ENCODE data around the gene PKNOX2.

PKNOX2 gene

DNA sequence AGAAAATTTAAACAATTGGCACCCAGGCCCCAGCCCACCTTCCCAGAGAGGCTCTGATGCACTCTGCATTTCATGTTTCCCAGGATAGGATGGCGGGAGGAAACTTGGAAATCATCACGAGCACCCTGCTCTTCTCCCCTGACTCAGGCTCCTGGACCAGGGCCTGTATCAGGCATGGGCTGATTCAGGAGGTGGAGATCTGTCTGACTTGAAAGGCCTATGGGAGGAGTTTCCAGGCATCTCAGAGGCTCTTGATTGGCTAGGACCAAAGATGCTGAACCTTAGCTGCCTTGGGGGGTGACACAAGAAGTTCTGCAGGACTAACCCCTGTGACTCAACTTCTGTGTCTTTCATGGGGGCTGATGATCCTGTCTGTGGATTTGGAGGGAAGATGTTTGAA lies 106.2 kb downstream of the PKNOX2 start:
- Histone ChIP-seq H3K9ac (ENCODE audit: low read depth, low read length) (no peak overlapping the region), H3K36me3 (ENCODE audit: insufficient read depth, low read length) (no peaks in the 10 kb centered on the region), H3K4me1 (ENCODE audit: insufficient read depth, low read length) (peaks cover 14% of the 10 kb centered on the region)

GRCh38 chr11:125271483-125272091 lies 107.0 kb downstream of the PKNOX2 start:
- no peaks in the 10 kb centered on the region for H3K9me3 ChIP-seq (ENCODE audit: control insufficient read depth, insufficient read depth, low read length)
- H3K36me3 ChIP-seq (ENCODE audit: insufficient read depth, low read length): no peaks in the 10 kb centered on the region
- no peak overlapping the region for H3K9ac ChIP-seq (ENCODE audit: low read depth, low read length)
- peaks cover 14% of the 10 kb centered on the region for H3K4me1 ChIP-seq (ENCODE audit: insufficient read depth, low read length)

More for the DNA sequence above, 106.2 kb downstream of the PKNOX2 start:
- no peaks in the 10 kb centered on the region for H3K9me3 ChIP-seq (ENCODE audit: control insufficient read depth, insufficient read depth, low read length)

GRCh38 chr11:125272092-125272491 lies 107.5 kb downstream of the PKNOX2 start:
- H3K9me3 ChIP-seq (ENCODE audit: control insufficient read depth, insufficient read depth, low read length): no peaks in the 10 kb centered on the region
- no peak overlapping the region for H3K9ac ChIP-seq (ENCODE audit: low read depth, low read length)
- peaks cover 14% of the 10 kb centered on the region for H3K4me1 ChIP-seq (ENCODE audit: insufficient read depth, low read length)
- no peaks in the 10 kb centered on the region for H3K36me3 ChIP-seq (ENCODE audit: insufficient read depth, low read length)

- H3K9ac ChIP-seq (ENCODE audit: low read depth, low read length): no peak overlapping the region
- H3K36me3 ChIP-seq (ENCODE audit: insufficient read depth, low read length): no peaks in the 10 kb centered on the region
- H3K4me1 ChIP-seq (ENCODE audit: insufficient read depth, low read length): peaks cover 14% of the 10 kb centered on the region
- H3K9me3 ChIP-seq (ENCODE audit: control insufficient read depth, insufficient read depth, low read length): no peaks in the 10 kb centered on the region
These were observed 108.3 kb downstream of the PKNOX2 start for GRCh38 chr11:125272821-125273220.

GRCh38 chr11:125273519-125274000 lies 109.0 kb downstream of the PKNOX2 start:
- H3K9ac ChIP-seq (ENCODE audit: low read depth, low read length): no peak overlapping the region
- H3K9me3 ChIP-seq (ENCODE audit: control insufficient read depth, insufficient read depth, low read length): no peaks in the 10 kb centered on the region
- H3K36me3 ChIP-seq (ENCODE audit: insufficient read depth, low read length): no peaks in the 10 kb centered on the region
- H3K4me1 ChIP-seq (ENCODE audit: insufficient read depth, low read length): peaks cover 14% of the 10 kb centered on the region

- H3K9ac ChIP-seq (ENCODE audit: low read depth, low read length): no peak overlapping the region
These were observed 109.8 kb downstream of the PKNOX2 start for GRCh38 chr11:125274309-125274708.

DNA sequence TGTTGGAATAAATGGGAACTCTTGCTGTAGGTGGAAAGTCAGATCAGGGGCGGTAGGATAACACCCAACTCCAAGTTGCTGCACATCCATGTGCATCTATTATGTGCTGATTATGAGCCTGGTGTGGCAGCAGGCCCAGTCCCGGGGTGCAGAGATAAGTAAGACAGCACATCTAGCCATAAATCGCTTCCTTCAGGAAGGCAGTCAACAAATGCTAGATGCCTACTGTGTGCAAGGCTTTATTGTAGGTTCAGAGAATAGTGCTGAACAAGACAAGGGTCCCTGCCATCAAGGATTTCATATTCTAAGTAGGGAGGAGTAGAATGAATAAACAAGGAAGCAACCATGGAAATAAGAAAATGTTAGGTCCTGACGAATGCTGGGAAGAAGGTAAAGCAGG lies 110.2 kb downstream of the PKNOX2 start:
- Histone ChIP-seq H3K9ac (ENCODE audit: low read depth, low read length) (no peak overlapping the region), H3K9me3 (ENCODE audit: control insufficient read depth, insufficient read depth, low read length) (no peaks in the 10 kb centered on the region), H3K36me3 (ENCODE audit: insufficient read depth, low read length) (no peaks in the 10 kb centered on the region), H3K4me1 (ENCODE audit: insufficient read depth, low read length) (peaks cover 14% of the 10 kb centered on the region)

More at GRCh38 chr11:125274309-125274708, 109.8 kb downstream of the PKNOX2 start:
- Histone ChIP-seq H3K36me3 (ENCODE audit: insufficient read depth, low read length) (no peaks in the 10 kb centered on the region), H3K4me1 (ENCODE audit: insufficient read depth, low read length) (peaks cover 14% of the 10 kb centered on the region), H3K9me3 (ENCODE audit: control insufficient read depth, insufficient read depth, low read length) (no peaks in the 10 kb centered on the region)

DNA sequence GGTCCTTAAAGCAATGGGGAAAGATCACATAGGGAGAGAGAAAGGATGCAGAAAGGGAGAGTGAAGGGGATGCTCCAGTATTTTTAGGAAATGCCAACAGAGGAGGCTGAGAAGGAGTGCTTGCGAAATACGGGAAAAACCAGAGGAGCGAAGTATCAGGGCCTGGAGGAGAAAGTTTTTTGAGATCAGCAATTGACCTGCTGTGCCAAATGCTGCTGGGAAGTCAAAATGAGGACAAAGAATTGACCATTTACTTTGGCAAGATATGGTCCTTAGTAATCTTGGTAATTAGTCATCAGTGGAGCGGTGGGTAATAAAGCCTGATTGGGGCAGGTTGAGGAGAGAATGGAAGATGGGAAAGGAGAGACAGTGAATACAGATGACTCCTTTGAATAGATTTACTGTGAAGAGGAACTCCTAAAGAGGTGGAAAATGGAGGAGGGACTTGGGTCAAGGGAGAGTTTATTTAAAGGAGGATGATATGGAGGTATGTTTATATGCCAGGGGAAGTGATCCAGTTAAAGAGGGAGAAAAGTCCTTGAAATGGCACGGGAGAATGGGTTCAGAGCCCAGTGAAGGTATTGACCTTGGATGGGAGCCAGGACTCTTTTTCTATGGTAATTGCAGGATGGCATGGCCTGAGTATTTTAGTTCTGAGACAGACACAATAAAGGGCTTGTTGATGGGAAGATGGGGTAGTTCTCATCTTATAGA lies 111.5 kb downstream of the PKNOX2 start:
- Histone ChIP-seq H3K9me3 (ENCODE audit: control insufficient read depth, insufficient read depth, low read length) (no peaks in the 10 kb centered on the region), H3K9ac (ENCODE audit: low read depth, low read length) (no peak overlapping the region), H3K4me1 (ENCODE audit: insufficient read depth, low read length) (peaks cover 14% of the 10 kb centered on the region), H3K36me3 (ENCODE audit: insufficient read depth, low read length) (no peaks in the 10 kb centered on the region)

- peaks cover 14% of the 10 kb centered on the region for H3K4me1 ChIP-seq (ENCODE audit: insufficient read depth, low read length)
- no peak overlapping the region for H3K9ac ChIP-seq (ENCODE audit: low read depth, low read length)
- H3K36me3 ChIP-seq (ENCODE audit: insufficient read depth, low read length): no peaks in the 10 kb centered on the region
- H3K9me3 ChIP-seq (ENCODE audit: control insufficient read depth, insufficient read depth, low read length): no peaks in the 10 kb centered on the region
These were observed 112.0 kb downstream of the PKNOX2 start for GRCh38 chr11:125276619-125276976.

DNA sequence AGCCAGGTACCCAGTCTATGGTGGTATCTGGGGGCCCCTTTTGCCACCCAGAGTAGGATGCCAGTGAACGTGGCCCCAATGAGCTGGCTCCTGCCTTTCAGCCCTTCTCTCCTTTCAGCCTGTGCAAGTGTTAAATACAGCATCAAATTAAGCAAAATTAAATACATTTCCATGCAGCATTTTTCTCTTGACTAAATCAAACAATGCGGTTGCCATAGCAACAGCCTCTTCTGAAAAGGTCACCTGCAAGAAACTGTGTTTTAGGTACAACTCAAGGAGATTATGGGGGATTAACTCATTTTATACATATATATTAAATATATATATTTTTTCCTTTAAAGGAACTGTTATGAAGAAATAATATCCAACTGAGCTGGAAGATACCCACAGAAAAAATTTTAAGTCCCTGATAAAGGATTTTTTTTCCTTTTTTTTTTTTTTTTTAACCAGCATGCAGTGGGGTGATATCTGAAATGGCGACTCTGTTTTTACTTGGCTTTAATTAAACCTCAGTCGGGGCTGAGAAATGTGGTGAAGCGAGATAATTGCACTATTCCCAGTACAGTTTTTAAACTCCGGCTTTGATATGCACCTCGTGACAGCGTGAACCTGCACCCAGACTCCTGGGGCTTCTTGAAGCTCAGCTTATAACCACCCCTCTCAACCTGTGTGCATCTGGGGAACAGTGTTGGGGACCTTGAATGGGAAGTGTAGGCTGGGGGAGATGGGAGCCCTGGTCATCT lies 115.3 kb downstream of the PKNOX2 start:
- Histone ChIP-seq H3K4me1 (ENCODE audit: insufficient read depth, low read length) (0 out of 2 replicates have a peak, but pooled peaks cover 4% of the 10 kb centered on the region), H3K9ac (ENCODE audit: low read depth, low read length) (no peak overlapping the region), H3K36me3 (ENCODE audit: insufficient read depth, low read length) (no peaks in the 10 kb centered on the region), H3K9me3 (ENCODE audit: control insufficient read depth, insufficient read depth, low read length) (no peaks in the 10 kb centered on the region)

DNA sequence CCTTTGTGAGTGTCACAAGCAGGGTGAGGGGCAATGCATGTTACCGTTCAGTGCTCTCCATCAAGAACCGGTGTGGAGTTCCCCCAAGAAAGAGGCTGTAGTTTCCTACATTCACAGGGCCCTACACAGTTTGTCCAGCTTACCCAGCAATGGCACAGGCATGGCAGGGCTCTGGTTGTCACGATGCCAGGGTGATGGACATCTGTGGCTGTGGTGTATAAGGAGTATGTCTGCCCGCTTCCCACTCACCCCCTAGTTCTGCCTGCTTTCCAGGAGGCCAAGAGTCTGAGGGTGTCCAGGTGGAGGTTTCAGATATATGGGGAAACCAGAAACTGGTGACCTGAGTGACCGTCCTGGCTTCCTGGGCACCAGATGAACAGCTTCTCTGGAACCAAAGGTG lies 116.1 kb downstream of the PKNOX2 start:
- Histone ChIP-seq H3K4me1 (ENCODE audit: insufficient read depth, low read length) (0 out of 2 replicates have a peak, but pooled peaks cover 4% of the 10 kb centered on the region), H3K9ac (ENCODE audit: low read depth, low read length) (no peak overlapping the region), H3K36me3 (ENCODE audit: insufficient read depth, low read length) (no peaks in the 10 kb centered on the region), H3K9me3 (ENCODE audit: control insufficient read depth, insufficient read depth, low read length) (no peaks in the 10 kb centered on the region)

DNA sequence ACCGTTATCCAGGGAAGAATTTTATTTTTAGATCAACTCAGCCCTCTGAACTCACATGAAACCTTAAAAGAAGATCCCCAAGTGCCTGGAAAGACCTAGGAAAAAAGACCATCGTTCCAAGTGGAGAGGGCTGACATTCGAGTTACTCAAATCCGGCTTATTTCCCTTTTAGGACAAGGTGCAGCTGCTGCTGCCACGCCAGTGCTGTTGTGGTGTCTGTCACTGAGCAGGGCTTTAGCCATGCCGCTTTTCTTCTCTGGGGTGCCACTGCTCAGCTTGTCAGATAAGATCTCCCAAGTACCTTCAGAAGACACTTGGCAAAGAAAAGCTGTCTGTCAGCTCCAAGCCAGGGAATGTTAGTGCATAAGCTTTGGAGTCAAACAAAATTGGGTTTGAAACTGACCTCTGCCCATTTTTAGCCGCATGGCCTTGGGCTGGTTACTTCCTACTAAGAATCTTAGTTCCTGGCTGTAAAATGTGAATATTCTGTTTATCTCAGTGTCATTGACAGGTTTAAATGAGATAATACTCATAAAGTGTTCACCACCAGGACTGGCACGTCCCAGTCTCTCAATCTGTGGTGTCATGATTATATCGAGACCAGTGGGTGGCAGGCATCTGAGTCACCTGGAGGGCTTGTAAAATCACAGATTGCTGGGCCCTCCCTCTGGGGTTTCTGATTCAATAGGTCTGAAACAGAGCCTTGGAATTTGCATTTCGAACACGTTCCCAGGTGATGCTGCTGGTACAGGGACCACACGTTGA lies 117.5 kb downstream of the PKNOX2 start:
- Histone ChIP-seq H3K36me3 (ENCODE audit: insufficient read depth, low read length) (no peaks in the 10 kb centered on the region), H3K9me3 (ENCODE audit: control insufficient read depth, insufficient read depth, low read length) (no peaks in the 10 kb centered on the region), H3K4me1 (ENCODE audit: insufficient read depth, low read length) (0 out of 2 replicates have a peak, but pooled peaks cover 4% of the 10 kb centered on the region), H3K9ac (ENCODE audit: low read depth, low read length) (no peak overlapping the region)

GRCh38 chr11:125282596-125282914 lies 118.0 kb downstream of the PKNOX2 start:
- no peaks in the 10 kb centered on the region for H3K9me3 ChIP-seq (ENCODE audit: control insufficient read depth, insufficient read depth, low read length)
- no peaks in the 10 kb centered on the region for H3K36me3 ChIP-seq (ENCODE audit: insufficient read depth, low read length)
- H3K9ac ChIP-seq (ENCODE audit: low read depth, low read length): no peak overlapping the region
- H3K4me1 ChIP-seq (ENCODE audit: insufficient read depth, low read length): peaks cover 7% of the 10 kb centered on the region; the same call in 1 of the 2 replicates

GRCh38 chr11:125284245-125284850 lies 119.8 kb downstream of the PKNOX2 start:
- Histone ChIP-seq H3K9me3 (ENCODE audit: control insufficient read depth, insufficient read depth, low read length) (no peaks in the 10 kb centered on the region), H3K36me3 (ENCODE audit: insufficient read depth, low read length) (no peaks in the 10 kb centered on the region), H3K9ac (ENCODE audit: low read depth, low read length) (no peak overlapping the region), H3K4me1 (ENCODE audit: insufficient read depth, low read length) (peaks cover 11% of the 10 kb centered on the region; the same call in 1 of the 2 replicates)

Measured in ES-I3 (cell line).